GM18502 (cell line): ENCODE measurements around the gene JMJD1C.
A peak's percentile ranks its signal among the peaks of the same experiment; 100 is the strongest.
"Not testable (repeated sequence)": the region's sequence is repeated elsewhere in the genome, so short reads cannot be mapped to it uniquely, and the experiment has no call there.

ENCODE experiments used
- ATAC-seq: cut with Tn5 transposase; IDR thresholded peaks from one replicate; pipeline ENCODE4 v1.9.1; 2021; ENCODE audit warnings: mild to moderate bottlenecking; ENCODE audit not compliant: unreplicated experiment, poor library complexity

Gene JMJD1C

DNA sequence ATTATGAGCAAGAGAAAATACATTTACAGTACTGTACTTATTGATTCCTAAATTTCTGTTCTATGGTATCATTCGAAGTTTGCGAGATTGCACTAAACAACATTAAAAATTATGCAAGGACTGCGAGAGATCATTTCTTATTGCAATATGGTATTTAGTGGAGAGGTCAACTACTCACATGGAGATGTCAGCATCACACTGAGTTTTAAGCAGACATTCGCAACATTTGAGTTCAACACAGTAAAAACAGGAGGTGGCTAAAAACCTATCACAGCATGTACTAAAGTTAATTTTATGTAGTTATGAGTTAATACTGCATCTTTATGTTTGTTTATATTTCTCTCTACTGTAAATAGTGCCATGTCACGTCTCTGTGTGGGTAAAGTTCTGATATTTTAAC, 53.5 kb downstream of the JMJD1C start:
- no peak for ATAC-seq

DNA sequence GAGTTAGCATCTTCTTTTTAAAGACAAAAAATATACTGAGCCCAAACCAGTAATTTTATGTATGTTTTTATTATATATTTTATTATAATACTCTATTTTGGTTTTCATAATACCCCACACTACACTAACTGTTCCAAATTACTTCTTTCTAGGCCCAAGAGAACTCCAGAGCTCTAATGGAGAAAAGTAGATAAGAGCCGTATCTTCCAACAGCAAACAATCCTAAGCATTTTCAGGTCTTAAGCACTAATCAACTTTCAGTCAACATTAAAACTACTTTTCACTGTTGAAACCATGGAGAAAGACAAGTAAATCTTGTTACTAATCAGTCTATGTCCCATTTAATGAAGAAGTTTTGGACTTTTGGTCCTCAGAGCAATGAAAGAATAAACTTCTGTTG, 55.1 kb downstream of the JMJD1C start:
- ATAC-seq, result no peak

DNA sequence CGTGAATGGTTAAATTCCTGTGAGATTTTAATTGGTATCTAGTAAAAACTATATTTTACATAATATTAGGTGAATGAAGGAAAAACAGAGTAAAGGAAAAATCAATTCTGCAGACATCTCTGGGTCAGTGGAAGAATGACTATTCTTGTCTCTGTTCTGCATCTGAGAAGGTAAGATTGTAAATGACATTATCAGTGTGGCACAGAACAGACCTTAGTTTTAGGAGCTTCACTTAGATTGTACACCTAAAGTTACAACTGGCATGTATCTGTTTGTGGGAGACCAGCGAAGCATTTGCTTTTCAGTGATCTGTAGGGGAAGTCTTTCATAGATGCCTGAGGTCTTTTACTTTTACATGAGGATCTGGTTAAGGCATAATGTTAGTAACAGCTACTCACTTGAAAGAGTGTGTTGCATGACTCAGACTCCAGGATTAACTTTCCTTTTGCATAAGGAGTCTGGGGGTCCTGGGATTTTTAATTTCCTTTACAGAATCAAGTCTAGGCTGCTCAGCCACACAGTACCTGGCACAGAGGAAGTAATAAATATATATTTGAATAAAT, 56.2 kb downstream of the JMJD1C start:
- ATAC-seq, result no peak

DNA sequence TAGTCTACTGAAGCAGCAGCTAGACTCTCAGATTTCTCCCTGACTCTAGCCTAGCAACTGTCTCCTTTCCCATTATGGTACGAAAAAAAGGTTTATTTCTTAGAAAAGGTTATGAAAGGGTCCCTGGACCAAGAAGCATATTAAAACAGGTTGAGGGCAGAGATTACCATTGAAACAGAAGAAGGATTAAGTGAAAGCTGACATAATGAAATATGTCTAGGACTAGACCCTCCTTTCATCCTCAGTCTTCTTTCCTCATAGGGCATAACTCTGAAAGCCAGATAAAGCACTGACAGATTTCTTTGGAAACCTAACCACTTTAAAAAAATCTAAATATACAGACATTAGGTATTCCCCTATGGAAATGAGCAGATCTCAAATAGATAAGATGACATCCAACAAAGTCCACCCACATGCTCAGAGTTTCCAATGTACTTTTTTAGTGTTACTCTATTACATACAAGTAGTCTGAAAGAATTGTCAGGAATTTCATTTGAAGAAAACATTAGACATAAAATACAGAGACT, 58.6 kb downstream of the JMJD1C start:
- ATAC-seq, result no peak

DNA sequence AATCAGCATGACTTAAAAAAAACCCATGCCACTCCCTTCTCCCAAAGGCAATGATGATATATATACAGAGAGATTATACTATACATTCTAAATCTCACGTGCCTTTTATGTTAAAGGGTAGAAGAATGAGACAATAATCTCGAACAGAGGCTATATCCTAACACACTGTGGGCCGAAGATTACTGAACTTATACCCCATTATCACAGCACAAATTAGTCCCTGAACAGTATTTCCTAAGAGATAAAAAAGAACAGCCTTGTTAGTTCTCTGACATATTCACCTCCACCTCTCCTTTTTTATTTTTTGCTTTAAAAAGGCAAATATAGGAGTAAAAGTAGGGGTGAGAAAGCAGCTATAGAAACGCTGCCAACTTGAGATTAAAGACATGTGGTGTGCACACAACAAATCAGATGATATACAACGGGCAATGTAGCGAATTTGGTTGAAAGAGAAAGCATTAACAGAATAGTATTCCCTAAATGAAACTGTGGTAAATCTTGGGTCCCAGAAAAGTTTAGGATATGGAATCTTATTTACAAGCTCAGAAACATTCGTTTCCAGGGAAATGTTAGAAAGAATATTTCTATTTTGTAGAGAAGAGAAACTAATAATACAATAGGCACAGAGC, 69.5 kb downstream of the JMJD1C start:
- ATAC-seq, result no peak

DNA sequence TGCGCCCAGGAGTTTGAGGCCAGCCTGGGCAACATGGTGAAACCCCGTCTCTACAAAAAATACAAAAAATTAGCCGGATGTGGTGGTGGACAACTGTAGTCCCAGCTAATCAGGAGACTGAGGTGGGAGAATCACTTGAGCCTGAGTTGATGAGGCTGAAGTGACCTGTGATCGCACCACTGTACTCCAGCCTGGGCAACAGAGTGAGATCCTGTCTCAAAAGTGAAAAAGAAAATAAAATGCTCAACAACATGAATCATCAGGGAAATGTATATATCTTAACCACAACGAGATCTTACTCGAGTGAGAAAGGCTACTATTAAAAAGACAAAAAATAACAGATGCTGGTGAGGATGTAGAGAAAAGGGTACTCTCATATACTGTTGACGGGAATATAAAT, 72.7 kb downstream of the JMJD1C start:
- no peak for ATAC-seq

DNA sequence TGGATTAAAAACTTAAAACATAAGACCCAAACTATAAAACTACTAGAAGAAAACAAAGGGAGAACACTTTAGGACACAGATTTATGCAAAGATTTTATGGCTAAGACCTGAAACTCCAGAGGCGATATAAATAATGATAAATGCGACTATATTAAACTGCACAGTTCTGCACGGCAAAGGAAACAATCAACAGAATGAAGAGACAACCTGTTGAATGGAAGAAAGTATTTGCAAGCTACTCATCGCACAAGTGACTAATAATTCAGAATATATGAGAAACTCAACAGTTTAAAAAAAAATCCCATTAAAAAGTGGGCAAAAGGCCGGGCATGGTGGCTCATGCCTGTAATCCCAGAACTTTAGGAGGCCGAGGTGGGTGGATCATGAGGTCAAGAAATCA, 73.6 kb downstream of the JMJD1C start:
- no peak for ATAC-seq

DNA sequence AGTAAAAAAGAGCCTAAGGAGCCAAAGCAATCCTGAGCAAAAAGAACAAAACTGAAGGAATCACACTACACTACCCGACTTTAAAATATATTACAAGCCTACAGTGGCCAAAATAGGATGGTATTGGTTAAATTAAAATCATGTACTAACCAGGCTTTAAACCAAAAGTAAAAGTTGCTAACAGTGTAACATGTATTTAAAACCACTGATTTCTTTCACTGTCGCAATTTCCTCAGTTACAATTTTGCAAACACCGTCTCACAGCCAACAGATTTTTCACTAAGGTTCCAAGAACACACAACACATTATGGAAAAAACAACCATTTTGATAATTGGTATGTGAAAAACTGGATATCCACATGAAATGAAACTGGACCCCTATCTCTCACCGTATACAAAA, 74.0 kb downstream of the JMJD1C start:
- no peak for ATAC-seq

DNA sequence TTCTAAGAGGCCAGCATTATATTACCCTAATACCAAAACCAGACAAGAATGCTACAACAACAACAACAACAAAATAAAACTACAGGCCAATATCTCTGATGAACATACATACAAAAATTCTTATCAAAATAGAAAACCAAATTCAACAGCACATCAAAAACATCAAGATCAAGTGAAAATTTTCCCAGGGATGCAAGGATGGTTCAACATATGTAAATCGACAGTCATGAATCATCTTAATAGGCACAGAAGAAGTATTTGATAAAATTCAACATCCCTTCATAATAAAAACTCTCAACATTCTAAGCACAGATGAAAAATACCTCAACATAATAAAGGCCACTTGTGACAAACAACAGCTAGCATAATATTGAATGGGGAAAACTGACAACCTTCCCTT, 75.3 kb downstream of the JMJD1C start:
- no peak for ATAC-seq

DNA sequence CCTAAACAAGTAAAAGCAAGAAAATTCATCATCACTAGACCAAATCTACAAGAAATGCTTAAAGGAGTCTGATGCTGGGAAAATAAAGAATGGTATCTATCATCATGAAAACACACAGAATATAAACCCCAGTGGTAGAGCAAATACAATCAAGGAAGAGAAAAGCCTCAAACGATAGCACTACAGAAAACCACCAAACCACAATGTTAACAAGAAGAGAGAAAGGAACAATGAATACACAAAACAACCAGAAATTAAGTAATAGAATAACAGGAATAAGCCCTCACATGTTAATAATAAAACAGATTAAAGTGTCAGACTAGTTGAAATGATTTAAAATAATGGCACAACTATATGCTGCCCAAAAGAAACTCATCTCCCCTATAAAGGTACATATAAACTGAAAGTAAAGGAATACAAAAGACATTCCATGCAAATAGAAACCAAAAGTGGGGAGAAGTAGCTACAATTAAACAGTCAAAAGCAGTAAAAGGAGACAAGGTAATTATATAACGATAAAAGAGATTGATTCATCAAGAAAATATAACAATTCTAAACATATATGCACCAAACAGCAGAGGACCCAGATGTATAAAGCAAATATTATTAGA, 77.3 kb downstream of the JMJD1C start:
- peak; percentile 69 for ATAC-seq

DNA sequence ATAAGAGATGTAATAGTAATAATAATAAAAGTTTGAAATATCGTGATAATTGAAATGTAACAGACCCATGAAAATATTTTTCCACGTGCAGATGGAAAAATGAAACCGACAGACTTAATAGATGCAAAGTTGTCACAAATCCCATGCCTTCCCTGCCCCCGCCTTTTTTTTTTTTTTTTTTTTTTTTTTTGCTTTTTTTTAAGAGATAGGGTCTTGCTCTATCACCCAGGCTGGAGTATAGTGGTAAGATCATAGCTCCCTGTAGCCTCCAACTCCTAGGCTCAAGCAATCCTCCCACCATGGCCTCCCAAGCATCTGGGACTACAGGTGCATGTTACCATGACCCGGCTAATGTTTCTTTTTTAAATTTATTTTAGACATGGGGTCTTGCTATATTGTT, 80.5 kb downstream of the JMJD1C start:
- ATAC-seq, result no peak

DNA sequence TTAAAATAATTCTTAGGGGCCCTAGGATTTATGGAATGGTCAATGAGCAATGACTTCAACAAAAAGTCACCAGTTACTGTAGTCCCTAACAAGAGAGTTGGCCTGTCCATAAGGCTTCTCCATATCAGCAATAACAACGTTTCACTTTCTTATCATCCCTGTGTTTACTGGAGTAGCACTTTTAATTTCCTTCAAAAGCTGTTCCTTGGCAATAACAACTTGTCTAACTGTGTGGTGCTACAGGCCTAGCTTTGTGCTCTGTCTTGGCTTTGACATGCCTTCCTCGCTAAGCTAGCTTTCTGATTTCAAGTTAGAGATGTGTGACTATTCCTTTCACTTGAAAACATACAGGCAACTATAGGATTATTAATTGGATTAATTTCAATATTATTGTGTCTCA, 81.1 kb downstream of the JMJD1C start:
- no peak for ATAC-seq

DNA sequence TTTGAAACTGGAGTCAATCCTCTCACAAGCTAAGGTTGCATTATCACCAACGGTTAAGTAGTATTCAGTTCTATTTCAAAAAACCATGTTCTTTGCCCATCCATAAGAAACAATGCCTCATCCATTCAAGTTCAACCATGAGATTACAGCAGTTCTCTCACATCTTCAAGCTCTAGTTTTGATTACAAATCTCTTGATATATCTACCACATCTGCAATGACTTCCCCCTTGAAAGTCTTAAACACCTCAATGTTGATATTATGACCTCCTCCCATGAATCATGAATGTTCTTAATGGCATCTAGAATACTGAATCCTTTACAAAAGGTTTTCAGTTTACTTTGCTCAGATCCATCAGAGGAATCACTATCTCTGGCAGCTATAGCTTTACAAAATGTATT, 81.8 kb downstream of the JMJD1C start:
- no peak for ATAC-seq

DNA sequence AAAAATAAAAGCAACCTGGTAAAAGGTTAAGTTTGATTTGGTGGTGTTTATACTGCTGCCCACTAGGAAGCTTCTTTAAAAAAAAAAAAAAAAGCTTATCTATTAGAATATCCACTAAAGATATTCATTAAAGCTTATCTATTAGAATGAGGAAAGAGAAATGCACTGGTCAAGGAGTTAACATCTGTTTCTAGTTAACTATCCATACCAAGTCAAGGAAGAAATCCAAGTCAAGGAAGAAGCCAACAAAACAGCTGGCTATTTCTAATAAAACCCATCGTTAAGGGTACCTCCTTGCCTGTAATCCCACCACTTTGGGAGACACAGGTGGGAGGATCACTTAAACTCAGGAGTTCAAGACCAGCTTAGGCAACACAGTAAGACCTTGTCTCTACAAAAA, 82.6 kb downstream of the JMJD1C start:
- no peak for ATAC-seq

DNA sequence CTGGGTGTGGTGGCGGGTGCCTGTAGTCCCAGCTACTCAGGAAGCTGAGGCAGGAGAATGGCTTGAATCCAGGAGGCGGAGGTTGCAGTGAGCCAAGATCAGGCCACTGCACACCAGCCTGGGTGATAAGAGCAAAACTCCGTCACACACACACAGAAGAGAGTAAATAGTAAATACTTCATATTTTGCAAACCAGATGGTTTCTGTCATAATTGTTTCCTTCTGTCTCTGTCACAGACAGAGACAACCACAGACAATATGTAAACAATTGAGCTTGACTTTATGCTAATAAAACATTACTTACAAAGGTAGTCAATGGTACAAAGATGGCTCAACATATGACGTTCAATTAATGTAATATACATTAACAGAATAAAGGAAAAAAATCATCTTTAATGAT, 83.7 kb downstream of the JMJD1C start:
- ATAC-seq, result no peak

DNA sequence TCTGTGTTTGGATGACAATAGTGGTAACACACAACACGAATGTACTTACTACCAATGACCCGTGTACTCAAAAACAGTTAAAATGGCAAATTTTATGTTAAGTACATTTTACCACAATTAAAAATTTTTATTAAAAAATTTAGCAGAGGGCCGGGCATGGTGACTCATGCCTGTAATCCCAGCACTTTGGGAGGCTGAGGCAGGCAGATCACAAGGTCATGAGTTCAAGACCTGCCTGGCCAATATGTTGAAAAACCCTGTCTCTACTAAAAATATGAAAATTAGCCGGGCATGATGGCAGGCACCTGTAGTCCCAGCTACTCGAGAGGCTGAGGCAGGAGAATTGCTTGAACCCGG, 88.5 kb downstream of the JMJD1C start:
- not testable (repeated sequence) for ATAC-seq

DNA sequence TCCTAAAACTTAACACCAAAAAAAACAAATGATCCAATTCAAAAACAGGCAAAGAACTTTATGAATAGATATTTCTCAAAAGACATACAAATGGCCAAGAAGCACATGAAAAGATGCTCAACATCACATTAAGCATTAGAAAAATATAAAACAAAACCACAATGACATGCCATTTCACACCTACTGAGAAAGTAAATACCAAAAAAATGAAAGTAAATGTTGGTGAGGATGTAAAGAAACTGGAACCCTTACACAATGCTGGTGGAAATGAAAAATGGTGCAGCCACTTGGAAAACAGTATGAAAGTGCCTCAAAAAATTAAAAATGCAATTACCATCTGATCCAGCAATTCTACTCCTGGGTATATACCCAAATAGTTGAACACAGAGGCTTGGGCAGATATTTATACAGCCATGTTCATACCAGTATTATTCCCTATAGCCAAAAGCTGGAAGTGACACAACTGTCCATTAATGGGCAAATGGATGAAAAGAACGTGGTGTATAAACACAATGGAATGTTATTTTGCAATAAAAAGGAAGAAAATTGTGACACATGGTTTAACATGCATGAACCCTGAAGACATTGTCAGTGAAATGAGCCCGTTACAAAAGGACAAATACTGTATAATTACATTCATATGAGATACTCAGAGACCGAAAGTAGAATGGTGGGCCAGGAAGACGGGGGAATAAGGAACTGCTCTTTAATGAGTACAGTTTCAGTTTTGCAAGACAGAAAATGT, 89.0 kb downstream of the JMJD1C start:
- ATAC-seq, result peak; percentile 98

DNA sequence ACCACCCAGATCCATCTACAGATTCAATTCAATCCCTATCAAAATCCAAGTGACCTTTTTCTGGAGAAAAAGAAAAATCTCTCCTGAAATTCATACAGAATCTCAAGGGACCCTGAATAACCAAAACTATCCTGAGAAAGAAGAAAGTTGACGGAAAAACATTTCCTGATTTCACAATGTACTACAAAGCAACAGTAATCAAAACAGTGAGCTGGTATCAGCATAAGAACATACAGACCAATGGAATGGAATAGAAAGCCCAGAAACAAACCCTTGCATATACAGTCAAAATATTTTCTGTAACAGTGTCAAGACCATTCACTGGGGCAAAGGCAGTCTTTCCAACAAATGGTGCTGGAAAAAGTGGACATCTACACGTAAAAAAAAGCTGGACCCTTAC, 89.9 kb downstream of the JMJD1C start:
- ATAC-seq, result no peak

DNA sequence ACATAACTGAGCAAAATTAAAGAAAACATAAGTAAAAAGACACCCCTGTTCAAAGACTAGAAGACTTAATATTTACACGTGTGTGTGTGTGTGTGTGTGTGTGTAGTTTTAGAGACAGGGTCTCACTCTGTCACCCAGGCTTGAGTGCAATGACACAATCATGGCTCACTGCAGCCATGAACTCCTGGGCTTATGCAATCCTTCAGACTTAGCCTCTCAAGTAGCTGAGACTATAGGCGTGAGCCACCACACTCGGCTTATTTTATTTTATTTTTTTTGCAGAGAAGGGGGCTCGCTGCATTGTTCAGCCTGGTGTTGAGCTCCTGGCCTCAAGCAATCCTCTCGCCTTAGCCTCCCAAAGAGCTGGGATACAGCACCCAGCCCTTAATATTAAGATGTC, 90.3 kb downstream of the JMJD1C start:
- ATAC-seq, result no peak

DNA sequence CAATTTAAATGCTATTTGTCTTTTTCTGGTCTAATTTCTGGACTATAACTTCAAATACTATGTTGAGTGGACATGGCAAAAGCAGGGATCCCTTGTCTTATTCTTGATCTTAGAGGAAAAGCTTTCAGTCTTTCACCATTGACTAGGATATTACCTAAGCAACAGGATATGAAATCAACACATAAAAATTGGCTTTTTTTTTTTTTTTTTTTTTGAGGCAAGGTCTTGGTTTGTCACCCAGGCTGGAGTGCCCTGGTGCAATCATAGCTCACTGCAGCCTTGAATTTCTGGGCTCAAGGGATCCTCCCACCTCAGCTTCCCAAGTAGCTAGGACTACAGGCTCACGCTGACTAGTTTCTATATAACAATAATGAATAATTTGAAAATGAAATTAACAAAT, 90.8 kb downstream of the JMJD1C start:
- no peak for ATAC-seq

DNA sequence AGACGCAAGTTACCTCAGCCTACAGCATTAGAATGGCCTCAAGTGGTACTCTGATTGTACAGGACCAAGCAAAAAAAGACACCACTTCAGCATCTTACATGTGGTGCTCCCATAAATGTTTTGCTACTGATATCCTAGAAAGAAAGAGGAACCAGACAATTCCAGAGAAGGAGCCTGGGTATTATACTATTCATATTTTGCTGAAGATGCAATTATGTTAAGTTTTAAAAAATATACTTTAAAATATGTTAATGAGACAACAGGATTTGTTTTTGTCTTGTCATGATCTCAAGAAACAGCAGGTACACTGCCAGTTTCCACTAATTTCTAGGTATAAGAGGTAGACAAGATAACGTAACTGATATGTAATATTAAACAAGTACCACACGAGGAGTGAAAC, 92.6 kb downstream of the JMJD1C start:
- no peak for ATAC-seq
